NCI-H82 (cell line): ENCODE data around the gene TRIP10.
"Not testable (repeated sequence)": the region's sequence is repeated elsewhere in the genome, so short reads cannot be mapped to it uniquely, and the experiment has no call there.

Experiments
- DNase-seq: peaks from one replicate; lab custom pipeline; 2025; lab: John Stamatoyannopoulos, UW

Gene TRIP10

GRCh38 chr19:6743714-6744380 lies 4.4 kb downstream of the TRIP10 start:
- DNase-seq: no peak

GRCh38 chr19:6744381-6745301 lies 5.2 kb downstream of the TRIP10 start:
- no peak for DNase-seq

- no peak for DNase-seq
Measured at GRCh38 chr19:6745965-6746364, 6.5 kb downstream of the TRIP10 start.

- DNase-seq: not testable (repeated sequence)
Measured at GRCh38 chr19:6748543-6748942, 9.1 kb downstream of the TRIP10 start.

- no peak for DNase-seq
Measured at GRCh38 chr19:6750062-6750461, 10.6 kb downstream of the TRIP10 start.

GRCh38 chr19:6751189-6751588 lies 11.7 kb downstream of the TRIP10 start:
- DNase-seq: no peak

GRCh38 chr19:6752256-6753177 lies 13.0 kb downstream of the TRIP10 start:
- DNase-seq: no peak

GRCh38 chr19:6753178-6754031 lies 13.9 kb downstream of the TRIP10 start:
- DNase-seq: peak; percentile 24

- no peak for DNase-seq
Measured at GRCh38 chr19:6754136-6754535, 14.7 kb downstream of the TRIP10 start.

GRCh38 chr19:6754653-6755463 lies 15.4 kb downstream of the TRIP10 start:
- DNase-seq: no peak

GRCh38 chr19:6760606-6761005 lies 21.1 kb downstream of the TRIP10 start:
- DNase-seq: no peak

- DNase-seq: peak; percentile 61
Measured at GRCh38 chr19:6761053-6761676, 21.7 kb downstream of the TRIP10 start.

GRCh38 chr19:6762253-6762797 lies 22.8 kb downstream of the TRIP10 start:
- DNase-seq: not testable (repeated sequence)

- DNase-seq: no peak
Measured at GRCh38 chr19:6765738-6766356, 26.4 kb downstream of the TRIP10 start.

- DNase-seq: no peak
Measured at GRCh38 chr19:6766357-6767080, 27.0 kb downstream of the TRIP10 start.

GRCh38 chr19:6767081-6767356 lies 27.5 kb downstream of the TRIP10 start:
- no peak for DNase-seq

- DNase-seq: peak; percentile 78
Measured at GRCh38 chr19:6767357-6768235, 28.1 kb downstream of the TRIP10 start, which contains the start of gene SH2D3A. Gene SH2D3A (minus strand): TSS chr19:6767435. CDS start chr19:6763748, 3,687 bp downstream.
